Measurements from ENCODE around the gene ZP2.
A peak's percentile ranks its signal among the peaks of the same experiment; 100 is the strongest.
"Not testable (repeated sequence)": the region's sequence is repeated elsewhere in the genome, so short reads cannot be mapped to it uniquely, and the experiment has no call there.

The ZP2 gene

GRCh38 chr16:21170116-21170515 is 41.3 kb downstream of the ZP2 start:
- DNase-seq (ENCODE audit: low read depth), result not testable (repeated sequence)

- DNase-seq (ENCODE audit: low read depth), result peak; percentile 70
These were observed 42.0 kb downstream of the ZP2 start for GRCh38 chr16:21169249-21169981.

GRCh38 chr16:21167929-21168602 is 43.3 kb downstream of the ZP2 start:
- DNase-seq (ENCODE audit: low read depth), result no peak

GRCh38 chr16:21167360-21167759 is 44.0 kb downstream of the ZP2 start:
- peak; percentile 95 for DNase-seq (ENCODE audit: low read depth)

- DNase-seq (ENCODE audit: low read depth), result peak; percentile 49
These were observed 44.8 kb downstream of the ZP2 start for GRCh38 chr16:21166561-21166961.

GRCh38 chr16:21164521-21165168 is 46.7 kb downstream of the ZP2 start:
- no peak for DNase-seq (ENCODE audit: low read depth)

- DNase-seq (ENCODE audit: low read depth), result no peak
These were observed 47.8 kb downstream of the ZP2 start for GRCh38 chr16:21163576-21163975.

GRCh38 chr16:21162661-21163151 is 48.7 kb downstream of the ZP2 start:
- DNase-seq (ENCODE audit: low read depth), result peak; percentile 27

- DNase-seq (ENCODE audit: low read depth), result peak; percentile 20
These were observed 50.2 kb downstream of the ZP2 start for GRCh38 chr16:21161211-21161610.

- no peak for DNase-seq (ENCODE audit: low read depth)
These were observed 51.1 kb downstream of the ZP2 start for GRCh38 chr16:21160276-21160675.

GRCh38 chr16:21159281-21159951 is 52.0 kb downstream of the ZP2 start:
- no peak for DNase-seq (ENCODE audit: low read depth)

- peak; percentile 82 for DNase-seq (ENCODE audit: low read depth)
These were observed 52.9 kb downstream of the ZP2 start, which contains the start of gene LDAF1 for GRCh38 chr16:21158208-21159110. Gene LDAF1 (plus strand): TSS chr16:21158674. CDS start chr16:21161183, 2,509 bp downstream.

- no peak for DNase-seq (ENCODE audit: low read depth)
These were observed 53.7 kb downstream of the ZP2 start for GRCh38 chr16:21157632-21158031.

GRCh38 chr16:21156767-21157467 is 54.5 kb downstream of the ZP2 start:
- DNase-seq (ENCODE audit: low read depth), result peak; percentile 84

- not testable (repeated sequence) for DNase-seq (ENCODE audit: low read depth)
These were observed 55.4 kb downstream of the ZP2 start for GRCh38 chr16:21156011-21156410.

- DNase-seq (ENCODE audit: low read depth), result not testable (repeated sequence)
These were observed 58.1 kb downstream of the ZP2 start for GRCh38 chr16:21153124-21153729.

GRCh38 chr16:21152160-21153030 is 59.0 kb downstream of the ZP2 start:
- not testable (repeated sequence) for DNase-seq (ENCODE audit: low read depth)

- peak; percentile 31 for DNase-seq (ENCODE audit: low read depth)
These were observed 60.9 kb downstream of the ZP2 start, which contains the start of gene DNAH3 for GRCh38 chr16:21150375-21151001. Gene DNAH3 (minus strand): TSS chr16:21150846. CDS start chr16:21150319, 527 bp downstream.
